HL-60 (cell line): ENCODE measurements around the gene TMEM154.

Experiments used
- DNase-seq, 2 experiments: peaks; one replicate each; pipeline ENCODE4 v3.0.0-alpha.2; 2010 to 2020; ENCODE audit warnings: low read depth in 1 of 2, low spot score in 1 of 2
- H3K27ac ChIP-seq: fragments of 250-450 bp; sonication (Bioruptor Pico); replicated peaks from 2 replicates; pipeline ENCODE4 v1.5.1; 2020; ENCODE audit warnings: mild to moderate bottlenecking, moderate library complexity
- H3K27me3 ChIP-seq: fragments of 250-450 bp; sonication (Bioruptor Pico); 2 replicates; pipeline ENCODE4 v1.5.1; 2021; ENCODE audit warnings: mild to moderate bottlenecking, moderate library complexity; ENCODE audit not compliant: insufficient read depth, poor library complexity, severe bottlenecking
- H3K4me3 ChIP-seq: replicated peaks from 2 replicates; pipeline ENCODE4 v1.5.1; 2011; ENCODE audit warnings: mild to moderate bottlenecking, control low read depth, low read length; ENCODE audit not compliant: insufficient read depth
- GABPA ChIP-seq: IDR thresholded peaks from 2 replicates; pipeline ENCODE4 v1.6.1; 2012; ENCODE audit warnings: low read depth
- POLR2AphosphoS5 ChIP-seq: IDR thresholded peaks from 2 replicates; pipeline ENCODE4 v1.6.1; 2012; ENCODE audit warnings: low read depth
- SPI1 ChIP-seq: IDR thresholded peaks from 2 replicates; pipeline ENCODE4 v1.6.1; 2012; ENCODE audit warnings: low read depth, mild to moderate bottlenecking, borderline replicate concordance
- TF ChIP-seq, protein P1 (sequence below): IDR thresholded peaks from 2 replicates; pipeline ENCODE4 v1.6.1; 2012; ENCODE audit warnings: low read depth; ENCODE audit not compliant: insufficient replicate concordance
- TF ChIP-seq, protein P2 (sequence below): IDR thresholded peaks from one replicate; pipeline ENCODE4 v1.5.1; 2011; ENCODE audit warnings: low read length, control low read depth, inconsistent platforms; ENCODE audit not compliant: insufficient read depth

TMEM154 gene

DNA sequence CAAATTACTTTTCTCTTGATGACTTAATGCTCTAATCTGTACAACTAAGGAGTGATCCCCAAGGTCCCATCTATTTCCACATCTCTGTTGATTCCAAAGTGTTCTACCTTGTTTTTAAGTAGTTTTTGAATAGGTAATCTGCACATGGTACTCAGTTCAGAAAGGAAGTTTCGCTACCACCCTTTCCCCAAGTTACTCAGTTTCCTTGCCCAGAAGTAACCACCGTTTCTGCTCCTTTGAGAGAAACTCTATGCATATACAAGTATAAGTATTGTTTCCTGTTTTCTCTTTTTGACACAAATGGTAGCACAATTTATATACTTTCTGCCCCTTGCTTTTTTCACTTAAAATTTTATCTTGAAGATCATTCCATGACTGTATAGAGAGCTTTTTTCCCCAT is 18.1 kb downstream of the TMEM154 start:
- TF ChIP-seq GABPA (no peak), POLR2AphosphoS5 (no peak), SPI1 (no peak)
- TF ChIP-seq, protein P1, sequence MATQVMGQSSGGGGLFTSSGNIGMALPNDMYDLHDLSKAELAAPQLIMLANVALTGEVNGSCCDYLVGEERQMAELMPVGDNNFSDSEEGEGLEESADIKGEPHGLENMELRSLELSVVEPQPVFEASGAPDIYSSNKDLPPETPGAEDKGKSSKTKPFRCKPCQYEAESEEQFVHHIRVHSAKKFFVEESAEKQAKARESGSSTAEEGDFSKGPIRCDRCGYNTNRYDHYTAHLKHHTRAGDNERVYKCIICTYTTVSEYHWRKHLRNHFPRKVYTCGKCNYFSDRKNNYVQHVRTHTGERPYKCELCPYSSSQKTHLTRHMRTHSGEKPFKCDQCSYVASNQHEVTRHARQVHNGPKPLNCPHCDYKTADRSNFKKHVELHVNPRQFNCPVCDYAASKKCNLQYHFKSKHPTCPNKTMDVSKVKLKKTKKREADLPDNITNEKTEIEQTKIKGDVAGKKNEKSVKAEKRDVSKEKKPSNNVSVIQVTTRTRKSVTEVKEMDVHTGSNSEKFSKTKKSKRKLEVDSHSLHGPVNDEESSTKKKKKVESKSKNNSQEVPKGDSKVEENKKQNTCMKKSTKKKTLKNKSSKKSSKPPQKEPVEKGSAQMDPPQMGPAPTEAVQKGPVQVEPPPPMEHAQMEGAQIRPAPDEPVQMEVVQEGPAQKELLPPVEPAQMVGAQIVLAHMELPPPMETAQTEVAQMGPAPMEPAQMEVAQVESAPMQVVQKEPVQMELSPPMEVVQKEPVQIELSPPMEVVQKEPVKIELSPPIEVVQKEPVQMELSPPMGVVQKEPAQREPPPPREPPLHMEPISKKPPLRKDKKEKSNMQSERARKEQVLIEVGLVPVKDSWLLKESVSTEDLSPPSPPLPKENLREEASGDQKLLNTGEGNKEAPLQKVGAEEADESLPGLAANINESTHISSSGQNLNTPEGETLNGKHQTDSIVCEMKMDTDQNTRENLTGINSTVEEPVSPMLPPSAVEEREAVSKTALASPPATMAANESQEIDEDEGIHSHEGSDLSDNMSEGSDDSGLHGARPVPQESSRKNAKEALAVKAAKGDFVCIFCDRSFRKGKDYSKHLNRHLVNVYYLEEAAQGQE, result no peak
- TF ChIP-seq, protein P2, sequence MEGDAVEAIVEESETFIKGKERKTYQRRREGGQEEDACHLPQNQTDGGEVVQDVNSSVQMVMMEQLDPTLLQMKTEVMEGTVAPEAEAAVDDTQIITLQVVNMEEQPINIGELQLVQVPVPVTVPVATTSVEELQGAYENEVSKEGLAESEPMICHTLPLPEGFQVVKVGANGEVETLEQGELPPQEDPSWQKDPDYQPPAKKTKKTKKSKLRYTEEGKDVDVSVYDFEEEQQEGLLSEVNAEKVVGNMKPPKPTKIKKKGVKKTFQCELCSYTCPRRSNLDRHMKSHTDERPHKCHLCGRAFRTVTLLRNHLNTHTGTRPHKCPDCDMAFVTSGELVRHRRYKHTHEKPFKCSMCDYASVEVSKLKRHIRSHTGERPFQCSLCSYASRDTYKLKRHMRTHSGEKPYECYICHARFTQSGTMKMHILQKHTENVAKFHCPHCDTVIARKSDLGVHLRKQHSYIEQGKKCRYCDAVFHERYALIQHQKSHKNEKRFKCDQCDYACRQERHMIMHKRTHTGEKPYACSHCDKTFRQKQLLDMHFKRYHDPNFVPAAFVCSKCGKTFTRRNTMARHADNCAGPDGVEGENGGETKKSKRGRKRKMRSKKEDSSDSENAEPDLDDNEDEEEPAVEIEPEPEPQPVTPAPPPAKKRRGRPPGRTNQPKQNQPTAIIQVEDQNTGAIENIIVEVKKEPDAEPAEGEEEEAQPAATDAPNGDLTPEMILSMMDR, result no peak
- H3K27me3 ChIP-seq, result no peaks in the 10 kb centered on the region
- no peak for DNase-seq
- H3K27ac ChIP-seq, result no peak overlapping the region
- H3K4me3 ChIP-seq, result no peak overlapping the region

GRCh38 chr4:152660526-152660925 is 19.3 kb downstream of the TMEM154 start:
- Histone ChIP-seq H3K4me3 (no peak overlapping the region), H3K27ac (no peak overlapping the region), H3K27me3 (no peaks in the 10 kb centered on the region)
- no peak for DNase-seq
- TF ChIP-seq, protein P1, result no peak
- TF ChIP-seq SPI1 (no peak), POLR2AphosphoS5 (no peak), GABPA (no peak)
- TF ChIP-seq, protein P2, result no peak

DNA sequence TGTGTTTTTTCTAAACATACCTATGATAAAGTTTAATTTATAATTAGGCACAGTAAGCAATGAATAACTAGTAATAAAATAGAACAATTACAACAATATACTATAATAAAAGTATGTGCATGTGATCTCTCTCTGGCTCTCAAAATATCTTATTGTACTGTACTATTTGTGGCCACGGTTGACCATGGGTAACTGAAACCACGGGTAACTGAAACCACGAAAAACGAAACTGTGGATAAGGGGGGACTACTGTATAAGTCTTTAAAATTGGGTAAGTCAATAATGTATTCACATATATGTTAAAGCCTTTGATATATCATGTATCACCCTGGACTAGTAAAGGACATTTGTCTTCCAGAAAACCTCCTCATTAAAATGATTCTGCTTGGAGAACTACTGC is 20.0 kb downstream of the TMEM154 start:
- no peaks in the 10 kb centered on the region for H3K27me3 ChIP-seq
- H3K4me3 ChIP-seq, result no peak overlapping the region
- H3K27ac ChIP-seq, result no peak overlapping the region
- no peak for DNase-seq
- TF ChIP-seq, protein P2, result no peak
- no peak for TF ChIP-seq GABPA
- TF ChIP-seq, protein P1, result no peak
- no peak for TF ChIP-seq SPI1
- TF ChIP-seq POLR2AphosphoS5, result no peak
